Eye (tissue), 1 donor: ENCODE measurements around the gene NOS1AP.

Experiments
- DNase-seq: peaks from one replicate; pipeline ENCODE4 v3.0.0-alpha.2; 2015

NOS1AP gene

GRCh38 chr1:162224267-162224666 lies 154.8 kb downstream of the NOS1AP start:
- no peak for DNase-seq

GRCh38 chr1:162228586-162228985 lies 159.1 kb downstream of the NOS1AP start:
- DNase-seq = no peak

GRCh38 chr1:162229549-162229948 lies 160.1 kb downstream of the NOS1AP start:
- no peak for DNase-seq

GRCh38 chr1:162230096-162230495 lies 160.6 kb downstream of the NOS1AP start:
- no peak for DNase-seq

GRCh38 chr1:162230517-162230916 lies 161.0 kb downstream of the NOS1AP start:
- DNase-seq = no peak

DNA sequence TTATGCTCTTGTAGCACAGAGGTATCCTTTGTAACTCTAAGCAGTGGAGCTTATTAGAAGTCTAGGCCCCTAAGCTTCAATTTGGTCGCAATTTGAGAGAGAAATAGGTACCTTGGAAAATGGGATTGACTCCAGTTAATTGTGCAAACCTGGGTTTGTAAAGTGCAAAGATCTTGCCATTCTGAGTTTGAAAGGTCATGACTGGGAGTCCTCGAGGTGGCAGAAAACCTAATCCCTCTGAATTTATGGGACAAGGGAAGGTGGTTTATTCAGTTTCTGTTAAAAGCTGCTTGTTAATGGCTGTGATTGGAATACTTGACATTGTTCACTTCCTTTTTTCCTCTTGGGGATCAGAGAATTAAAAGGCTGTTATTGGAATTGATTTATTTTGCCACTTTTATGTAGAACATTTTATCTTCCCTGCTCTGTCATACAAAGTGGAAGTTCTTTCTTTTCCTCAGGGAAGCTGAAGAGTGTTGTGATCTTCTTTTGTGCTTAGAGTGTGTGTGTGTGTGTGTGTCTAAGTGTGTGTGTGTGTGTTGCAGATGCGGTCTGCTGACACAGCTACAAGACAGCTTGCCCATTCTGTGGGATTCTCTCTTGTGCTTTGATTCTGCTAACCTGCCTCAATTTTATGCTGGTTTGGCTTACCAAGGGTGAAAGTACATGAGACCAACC lies 162.7 kb downstream of the NOS1AP start:
- no peak for DNase-seq

DNA sequence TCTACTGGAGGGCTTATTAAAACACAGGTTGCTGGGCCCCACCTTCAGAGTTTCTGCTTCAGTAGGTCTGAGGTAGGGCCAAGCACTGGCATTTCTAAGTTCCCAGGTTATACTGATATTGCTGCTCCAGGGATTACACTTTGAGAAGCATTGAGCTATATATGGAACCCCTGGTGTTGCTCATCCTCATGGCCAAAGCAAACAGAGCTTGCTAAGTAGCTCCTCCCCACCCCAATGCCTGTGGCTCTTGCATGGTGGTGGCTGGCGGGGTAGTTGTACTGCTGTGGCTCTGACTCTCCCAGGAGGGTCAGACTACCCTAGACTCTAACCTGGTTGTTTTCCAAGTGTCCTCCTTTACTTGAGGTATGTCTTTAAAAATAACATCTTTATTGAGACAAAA lies 163.6 kb downstream of the NOS1AP start:
- no peak for DNase-seq

GRCh38 chr1:162233937-162234336 lies 164.4 kb downstream of the NOS1AP start:
- DNase-seq = no peak

DNA sequence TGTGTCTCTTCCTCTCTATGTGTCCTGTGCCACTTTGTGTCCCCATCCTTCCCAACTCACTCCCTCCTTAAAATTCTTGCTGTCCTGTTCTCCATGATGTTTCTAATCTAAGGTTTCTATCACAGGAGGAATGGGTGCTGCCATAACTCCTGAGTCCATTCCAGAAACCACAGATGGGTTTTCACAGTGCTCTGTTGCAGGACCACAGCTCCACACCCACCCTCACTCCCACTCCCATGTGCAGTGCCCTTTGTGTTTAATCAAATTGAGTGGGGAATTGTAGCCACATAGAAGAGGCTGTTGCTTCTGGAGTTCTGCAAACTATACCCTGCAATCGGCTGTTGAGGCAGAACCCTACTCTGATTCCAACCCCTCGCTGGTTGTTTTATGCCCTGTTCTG lies 165.1 kb downstream of the NOS1AP start:
- DNase-seq = no peak

DNA sequence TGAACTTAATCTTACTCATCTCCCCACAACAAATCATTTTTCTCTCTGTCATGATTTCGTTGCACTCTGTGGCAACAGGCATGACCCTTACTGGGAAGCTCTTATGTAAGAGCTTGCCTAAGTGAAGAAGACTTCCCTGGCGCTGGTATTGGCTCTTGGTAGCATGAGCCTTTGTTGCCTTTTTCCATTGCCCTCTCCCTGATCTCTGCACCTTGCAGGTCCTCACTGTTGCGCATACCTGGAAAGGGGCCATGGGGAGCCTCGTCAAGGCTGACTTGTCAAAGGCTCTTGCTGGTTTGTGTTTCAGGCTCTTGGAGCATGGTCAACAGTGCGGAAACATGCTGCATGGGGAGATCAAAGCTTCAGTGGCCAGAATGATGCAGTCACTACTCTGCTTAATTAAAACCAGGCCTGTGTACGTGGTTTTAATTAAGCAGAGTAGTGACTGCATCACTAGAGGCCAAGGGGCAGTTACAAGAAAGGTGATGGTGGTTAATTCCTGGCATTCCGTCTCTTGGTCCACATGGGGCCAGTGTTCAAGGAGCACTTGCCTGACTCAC lies 165.8 kb downstream of the NOS1AP start:
- DNase-seq = peak; percentile 66

GRCh38 chr1:162236201-162236600 lies 166.7 kb downstream of the NOS1AP start:
- no peak for DNase-seq

DNA sequence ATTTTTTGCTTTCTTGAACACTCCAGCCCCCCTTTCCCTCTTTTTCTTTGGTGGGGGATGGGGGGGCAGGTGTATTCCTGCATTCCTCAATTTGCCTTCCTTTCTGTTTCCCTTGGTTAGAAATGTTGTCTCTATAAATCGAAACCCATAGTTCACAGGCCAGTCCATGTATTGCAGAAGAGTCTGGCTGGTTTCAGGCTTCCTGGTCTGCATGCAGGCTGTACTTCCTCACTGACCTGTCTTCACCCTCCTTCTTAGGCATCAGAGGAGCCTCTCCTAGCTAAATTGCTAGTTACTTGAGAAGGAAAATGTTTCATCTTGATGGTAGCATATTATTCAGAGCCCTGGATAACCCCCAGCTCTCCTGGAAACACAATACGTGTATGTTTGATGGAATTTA lies 167.1 kb downstream of the NOS1AP start:
- DNase-seq = no peak

GRCh38 chr1:162240577-162240976 lies 171.1 kb downstream of the NOS1AP start:
- no peak for DNase-seq

GRCh38 chr1:162242804-162243203 lies 173.3 kb downstream of the NOS1AP start:
- DNase-seq = no peak

DNA sequence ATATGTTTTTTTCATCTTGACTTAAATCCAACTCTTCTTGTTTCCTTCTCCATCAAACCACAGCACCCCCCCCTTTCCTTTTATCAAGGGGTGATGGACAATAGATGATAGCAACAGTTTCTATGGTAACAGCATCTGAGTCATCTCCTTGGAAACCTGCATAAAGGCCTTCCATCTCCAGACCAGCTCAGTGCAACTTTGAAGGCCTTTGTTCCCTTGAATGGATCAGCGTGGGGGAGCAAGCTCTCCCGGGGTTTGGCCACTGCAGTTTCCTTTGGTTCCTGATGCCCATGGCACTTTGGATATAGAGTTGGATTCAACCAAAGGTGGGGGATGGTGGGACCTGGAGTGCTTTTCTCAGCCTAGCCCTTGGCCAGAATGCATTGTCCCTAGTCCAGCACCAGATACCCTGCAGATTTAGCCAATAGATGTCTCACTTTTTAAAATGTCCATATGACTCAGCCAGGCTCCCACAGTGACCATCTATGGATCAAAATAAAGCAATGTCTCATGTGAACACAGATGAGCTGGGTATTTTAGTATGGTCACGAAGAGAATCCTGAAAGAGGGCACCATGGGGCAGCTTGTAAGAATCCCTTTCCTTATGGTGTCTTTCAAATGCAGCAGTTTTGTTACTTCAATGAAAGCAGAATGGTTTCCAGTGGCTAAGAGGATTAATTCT lies 179.5 kb downstream of the NOS1AP start:
- peak; percentile 85 for DNase-seq

DNA sequence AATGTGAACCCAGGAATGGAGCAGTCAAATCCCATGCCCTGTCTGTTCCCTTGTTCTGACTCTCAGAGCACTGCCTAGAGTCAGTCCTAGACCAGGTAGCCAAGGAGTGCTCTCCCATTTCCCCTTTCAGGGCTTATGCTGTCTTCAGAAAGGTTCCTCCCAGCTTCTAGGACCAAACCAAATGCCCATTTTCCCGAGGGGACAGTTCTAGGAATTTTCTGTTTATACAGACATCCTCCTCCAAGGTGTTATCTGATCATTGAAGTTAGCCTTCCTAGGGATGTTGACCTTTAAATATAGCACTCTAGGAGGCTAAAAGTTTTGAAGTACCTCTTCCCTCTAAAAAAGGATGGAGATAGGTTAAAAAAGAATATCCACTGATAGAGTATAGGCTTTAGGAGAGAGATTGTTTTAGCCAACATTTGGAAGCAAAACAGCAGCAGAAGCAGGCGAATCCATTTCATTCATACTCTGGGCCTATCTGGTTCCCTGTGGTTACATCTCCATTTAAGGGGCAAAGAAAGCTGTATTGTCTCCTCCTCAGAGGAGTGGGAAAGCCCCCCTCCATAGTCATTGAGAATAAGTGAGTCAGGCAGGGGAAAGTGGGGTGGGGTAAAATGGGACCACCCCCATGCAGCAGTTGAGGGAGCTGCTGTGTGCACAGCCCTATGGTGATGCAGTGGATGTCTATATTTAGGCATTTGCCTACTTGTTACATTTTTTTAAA lies 180.7 kb downstream of the NOS1AP start:
- DNase-seq = no peak

DNA sequence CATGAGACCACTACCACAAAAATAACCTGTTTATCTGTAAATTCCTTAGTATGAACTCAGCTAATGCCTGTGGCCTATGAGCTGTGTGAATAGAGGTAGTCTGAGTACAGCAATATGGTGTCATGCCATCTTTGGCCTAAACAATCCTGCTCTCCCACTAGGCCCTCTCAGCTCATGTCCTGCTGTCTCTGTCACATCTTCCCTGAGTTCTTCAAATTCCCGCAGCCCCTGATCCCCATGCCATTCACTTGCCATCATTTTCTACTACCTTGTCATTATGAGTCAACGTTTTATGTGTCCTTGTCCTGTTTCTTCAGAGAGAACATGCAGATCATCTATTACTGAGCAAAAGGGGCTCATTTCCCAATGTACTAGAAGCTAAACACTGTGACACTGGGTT lies 181.6 kb downstream of the NOS1AP start:
- no peak for DNase-seq

GRCh38 chr1:162252214-162252613 lies 182.7 kb downstream of the NOS1AP start:
- DNase-seq = no peak

DNA sequence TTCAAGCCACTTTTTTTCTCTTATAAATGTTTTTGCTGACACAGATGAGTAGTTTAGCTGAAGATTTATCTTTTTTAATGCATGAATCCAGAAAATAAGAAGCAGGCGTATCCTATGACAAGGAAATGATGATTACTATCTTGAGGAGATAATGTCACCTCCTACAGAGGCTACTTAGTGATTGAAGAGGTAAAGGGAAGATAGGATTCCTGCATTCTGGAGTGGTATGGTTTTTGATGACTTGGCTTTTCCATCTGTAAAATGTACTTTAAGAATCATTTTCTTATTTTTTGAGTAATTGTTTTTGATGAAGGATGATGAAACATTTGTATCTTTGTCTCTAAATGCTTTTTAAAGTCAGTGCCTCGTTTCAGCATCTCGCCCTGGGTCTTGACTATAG lies 184.3 kb downstream of the NOS1AP start:
- DNase-seq = no peak

DNA sequence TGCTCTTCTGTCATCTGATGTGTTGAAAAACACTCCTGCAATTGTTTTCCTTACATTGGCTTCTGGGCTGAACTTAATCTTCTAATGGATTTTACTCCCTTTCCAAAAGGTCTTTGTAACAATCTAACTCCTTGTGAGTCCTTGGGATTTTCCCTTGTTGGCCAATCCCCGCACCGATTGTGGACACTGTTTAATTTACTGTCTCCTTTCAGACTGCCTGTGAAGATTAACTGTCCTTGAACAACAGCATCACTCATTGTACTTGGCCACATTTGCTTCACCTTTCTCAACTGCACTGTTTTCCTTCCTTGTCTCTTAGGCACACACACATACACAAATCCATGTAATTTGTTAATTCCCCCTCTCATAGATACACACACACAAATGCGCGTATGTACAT lies 186.8 kb downstream of the NOS1AP start:
- no peak for DNase-seq

GRCh38 chr1:162258394-162258793 lies 188.9 kb downstream of the NOS1AP start:
- DNase-seq = no peak

- DNase-seq = no peak
Measured at GRCh38 chr1:162259894-162260455, 190.5 kb downstream of the NOS1AP start.

GRCh38 chr1:162264108-162264507 lies 194.6 kb downstream of the NOS1AP start:
- no peak for DNase-seq
